Amniotic epithelial cell (primary cell): ENCODE results near the gene C11orf54.
"Not testable (repeated sequence)": the region's sequence is repeated elsewhere in the genome, so short reads cannot be mapped to it uniquely, and the experiment has no call there.

Experiments
- DNase-seq: peaks from one replicate; pipeline ENCODE4 v3.0.0-alpha.2; 2010; ENCODE audit warnings: low read depth

Gene C11orf54

DNA sequence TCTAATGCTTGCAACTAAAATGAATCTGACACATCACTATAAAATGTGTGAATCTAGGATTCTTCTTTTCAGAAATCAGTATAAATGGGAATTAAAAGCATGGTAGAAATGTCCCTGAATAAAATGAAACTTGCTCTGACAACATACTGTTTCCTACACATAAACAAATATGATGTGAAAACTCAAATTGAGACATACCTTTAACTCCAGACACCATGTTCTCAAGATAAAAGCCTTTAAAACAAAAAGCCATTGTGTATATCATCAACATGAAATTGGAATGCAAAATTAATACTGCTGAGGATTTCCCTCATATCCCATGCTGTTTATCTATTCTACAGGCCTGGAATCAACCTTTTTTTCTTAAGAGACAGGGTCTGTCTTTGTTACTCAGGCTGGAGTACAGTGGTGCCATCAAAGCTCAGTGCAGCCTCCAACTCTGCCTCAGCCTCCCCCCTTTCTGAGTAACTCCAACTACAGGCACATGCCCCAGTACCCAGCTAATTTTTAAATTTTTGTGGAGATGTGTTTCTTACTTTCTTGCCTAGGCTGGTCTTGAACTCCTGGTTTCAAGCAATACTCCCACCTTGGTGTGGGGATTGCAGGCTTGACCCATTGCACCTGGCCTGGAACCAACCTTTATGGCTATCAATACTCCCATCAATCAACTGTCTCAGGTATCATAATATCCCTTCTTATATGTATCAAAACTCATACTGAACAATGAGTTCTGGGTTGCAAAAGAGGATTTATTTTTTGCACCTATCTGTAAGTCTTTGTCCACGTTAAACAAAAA is 6.8 kb upstream of the C11orf54 start:
- DNase-seq, result no peak

DNA sequence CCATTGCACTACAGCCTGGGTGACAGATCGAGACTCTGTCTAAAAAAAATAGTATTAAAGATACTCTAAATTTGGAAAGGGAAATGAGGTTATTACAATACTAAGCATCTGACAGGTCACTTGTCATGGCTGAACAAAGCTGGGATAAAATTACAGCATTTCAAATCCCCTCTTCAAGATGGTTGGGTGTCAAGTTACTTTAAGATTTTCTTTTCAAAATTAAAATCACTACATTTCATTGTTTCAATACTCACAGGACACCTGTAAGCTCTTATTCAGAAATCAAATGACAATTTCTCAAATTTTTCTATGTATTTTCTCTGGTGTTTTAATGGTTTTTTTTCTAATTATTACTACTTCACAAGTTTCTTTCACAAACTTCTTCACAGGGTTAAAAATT is 5.8 kb upstream of the C11orf54 start:
- no peak for DNase-seq

DNA sequence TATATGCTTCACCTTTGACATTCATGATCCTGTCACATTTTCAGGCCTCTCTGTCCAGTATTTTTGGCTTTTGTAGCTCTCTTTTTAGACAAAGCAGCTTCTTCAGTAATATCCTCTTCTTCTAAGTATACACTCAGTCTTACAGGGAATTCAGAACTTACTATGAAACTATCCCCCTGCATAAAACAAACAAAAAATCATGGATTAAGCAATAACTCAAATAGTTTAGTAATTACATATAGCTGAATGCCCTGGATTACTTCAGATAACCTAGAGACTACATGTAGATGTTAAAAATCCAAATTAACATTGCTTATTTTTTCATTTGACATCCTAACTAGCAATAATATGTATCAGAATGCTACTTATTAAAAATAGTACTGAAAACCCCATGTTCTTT is 5.3 kb upstream of the C11orf54 start:
- peak; percentile 46 for DNase-seq

DNA sequence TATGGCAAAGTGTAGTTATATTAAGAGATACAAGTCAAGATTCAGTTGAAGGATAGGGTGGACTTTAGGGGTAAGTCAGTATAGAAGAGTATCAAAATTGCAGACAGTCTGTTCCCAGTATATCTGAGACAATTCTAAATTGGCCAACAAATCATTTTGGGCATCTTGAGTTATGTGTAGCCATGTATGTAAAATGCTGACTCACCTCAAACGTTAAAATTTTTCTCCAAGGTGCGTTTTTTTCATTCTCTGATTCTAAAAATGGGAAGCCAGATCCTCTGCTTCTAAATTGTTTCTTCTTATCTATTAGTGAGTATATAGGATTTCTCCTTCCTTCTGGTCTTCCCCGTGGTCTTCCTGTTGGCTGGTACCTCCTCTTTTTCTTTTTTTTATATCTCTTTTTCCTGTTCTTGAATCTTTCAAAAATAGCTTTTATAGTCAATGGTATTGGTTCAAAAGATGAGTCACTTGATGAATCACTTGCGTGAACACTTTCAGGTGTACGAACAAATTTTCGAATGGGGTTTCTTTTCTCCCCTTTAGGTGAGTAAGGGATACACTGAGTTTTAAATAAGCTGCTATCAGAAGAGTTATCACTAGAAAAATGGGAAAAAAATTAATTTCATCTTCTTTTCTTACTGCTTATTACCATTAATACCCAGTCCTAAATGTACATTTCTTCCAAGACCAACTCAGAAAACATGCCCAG is 3.4 kb upstream of the C11orf54 start:
- no peak for DNase-seq

DNA sequence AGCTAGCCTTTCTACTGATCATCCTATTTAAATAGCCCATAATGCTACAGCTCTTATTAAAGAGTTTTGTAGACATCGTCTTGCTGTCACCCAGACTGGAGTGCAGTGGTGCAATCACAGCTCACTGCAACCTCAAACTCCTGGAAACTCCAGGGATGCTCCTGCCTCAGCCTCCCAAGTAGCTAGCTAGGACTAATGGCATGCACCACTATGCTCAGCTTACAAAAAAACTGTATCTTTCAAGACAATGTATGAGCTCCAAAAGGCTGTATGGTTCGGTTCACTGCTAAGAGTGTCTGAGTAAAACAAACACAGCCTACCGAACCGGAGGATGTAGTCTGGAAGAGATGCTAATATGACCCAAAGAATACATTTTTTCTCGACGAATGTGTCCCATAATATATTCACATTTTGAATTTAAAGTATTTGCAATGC is 2.8 kb upstream of the C11orf54 start:
- DNase-seq, result peak; percentile 48

DNA sequence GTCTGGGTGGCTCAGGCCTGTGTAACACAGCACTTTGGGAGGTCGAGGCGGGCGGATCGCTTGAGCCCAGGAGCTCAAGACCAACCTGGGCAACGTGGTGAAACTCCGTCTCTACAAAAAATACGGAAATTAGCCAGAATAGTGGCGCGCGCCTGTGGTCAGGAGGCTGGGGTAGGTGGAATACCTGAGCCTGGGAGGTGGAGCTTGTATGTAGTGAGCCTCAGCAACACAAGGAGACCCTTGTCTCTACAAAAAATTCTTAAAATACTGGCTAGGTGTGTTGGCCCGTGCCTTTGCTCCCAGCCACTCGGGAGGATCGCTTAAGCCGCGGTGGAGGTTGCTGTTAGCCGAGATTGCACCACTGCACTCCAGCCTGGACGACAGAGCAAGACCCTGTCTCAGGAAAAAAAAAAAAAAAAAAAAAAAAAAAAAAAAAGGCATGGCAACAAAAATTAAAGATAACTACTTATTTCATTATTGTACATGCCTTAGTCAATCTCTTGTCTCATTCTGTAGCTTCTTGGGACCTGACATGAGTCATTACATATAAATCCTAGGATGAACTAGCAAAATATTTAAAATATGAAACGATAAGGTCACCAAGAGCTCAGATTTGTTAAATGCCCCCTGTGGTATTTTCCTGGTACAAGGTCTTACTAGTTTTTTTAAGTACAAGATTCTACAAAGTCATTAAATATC is 1.3 kb upstream of the C11orf54 start:
- peak; percentile 63 for DNase-seq

DNA sequence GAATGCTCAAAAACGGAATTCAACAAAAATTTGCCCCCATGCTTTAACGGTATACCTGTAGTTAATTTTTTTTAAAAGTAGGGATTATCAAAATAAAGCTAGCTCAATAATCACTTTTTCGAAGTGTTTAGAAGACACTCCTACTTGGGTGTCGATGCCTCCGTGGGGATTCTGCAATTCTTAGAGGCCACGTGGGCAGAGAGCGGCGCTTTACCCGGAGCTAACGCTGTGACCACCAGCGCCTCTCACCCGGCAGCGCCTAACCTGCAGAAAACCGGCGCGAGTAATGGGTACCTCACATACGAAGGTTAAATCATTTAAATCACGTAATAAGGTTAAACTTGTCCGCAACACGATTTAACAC is 760 bp upstream of the C11orf54 start:
- peak; percentile 67 for DNase-seq

DNA sequence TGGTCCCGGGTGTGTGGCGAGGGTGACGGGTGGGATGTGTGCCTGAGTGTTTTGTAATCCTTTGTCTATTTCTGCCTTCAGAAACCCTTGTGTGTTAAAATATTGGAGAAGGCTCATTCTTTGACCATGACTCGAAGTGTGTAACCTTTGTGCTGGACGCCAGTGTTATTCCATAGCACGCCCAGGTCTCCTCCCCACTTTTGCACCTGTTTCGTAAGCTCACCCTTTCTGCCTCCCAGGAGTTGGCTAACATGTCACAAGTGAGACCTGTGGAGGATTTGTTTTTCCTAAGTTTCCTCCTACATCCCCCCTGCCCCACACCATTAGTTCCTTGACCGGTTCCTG is 382 bp downstream of the C11orf54 start:
- DNase-seq, result peak; percentile 82

DNA sequence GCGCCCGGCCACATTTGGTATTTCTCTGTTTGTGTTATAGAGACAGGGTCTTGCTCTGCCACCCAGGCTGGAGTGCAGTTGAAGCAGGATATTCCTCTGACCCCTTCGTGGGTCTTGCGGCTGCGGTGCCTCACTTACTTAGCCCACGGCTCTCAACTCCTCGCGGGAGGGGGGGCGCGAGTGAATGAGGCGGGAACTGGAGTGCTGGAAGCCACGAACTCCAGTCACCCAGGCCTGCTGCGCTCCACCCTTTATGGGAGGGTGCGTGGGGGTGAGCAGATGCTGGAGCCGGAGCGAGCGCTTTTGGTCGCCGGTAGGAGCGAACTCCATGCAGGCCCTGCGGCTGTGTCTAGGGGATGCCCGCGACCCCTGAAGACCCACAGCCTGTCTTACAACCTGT is 1.8 kb downstream of the C11orf54 start:
- no peak for DNase-seq

DNA sequence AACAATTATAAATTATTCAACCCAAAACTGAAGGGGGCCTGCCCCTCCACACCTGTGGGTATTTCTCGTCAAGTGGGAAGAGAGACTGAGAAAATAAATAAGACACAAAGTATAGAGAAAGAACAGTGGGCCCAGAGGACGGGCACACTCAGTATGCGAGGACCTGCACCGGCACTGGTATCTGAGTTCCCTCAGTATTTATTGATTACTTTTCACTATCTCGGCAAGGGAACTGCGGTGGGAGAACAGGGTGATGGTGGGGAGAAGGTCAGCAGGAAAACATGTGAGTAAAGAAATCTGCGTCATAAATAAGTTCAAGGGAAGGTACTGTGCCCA is 3.2 kb downstream of the C11orf54 start:
- DNase-seq, result no peak

DNA sequence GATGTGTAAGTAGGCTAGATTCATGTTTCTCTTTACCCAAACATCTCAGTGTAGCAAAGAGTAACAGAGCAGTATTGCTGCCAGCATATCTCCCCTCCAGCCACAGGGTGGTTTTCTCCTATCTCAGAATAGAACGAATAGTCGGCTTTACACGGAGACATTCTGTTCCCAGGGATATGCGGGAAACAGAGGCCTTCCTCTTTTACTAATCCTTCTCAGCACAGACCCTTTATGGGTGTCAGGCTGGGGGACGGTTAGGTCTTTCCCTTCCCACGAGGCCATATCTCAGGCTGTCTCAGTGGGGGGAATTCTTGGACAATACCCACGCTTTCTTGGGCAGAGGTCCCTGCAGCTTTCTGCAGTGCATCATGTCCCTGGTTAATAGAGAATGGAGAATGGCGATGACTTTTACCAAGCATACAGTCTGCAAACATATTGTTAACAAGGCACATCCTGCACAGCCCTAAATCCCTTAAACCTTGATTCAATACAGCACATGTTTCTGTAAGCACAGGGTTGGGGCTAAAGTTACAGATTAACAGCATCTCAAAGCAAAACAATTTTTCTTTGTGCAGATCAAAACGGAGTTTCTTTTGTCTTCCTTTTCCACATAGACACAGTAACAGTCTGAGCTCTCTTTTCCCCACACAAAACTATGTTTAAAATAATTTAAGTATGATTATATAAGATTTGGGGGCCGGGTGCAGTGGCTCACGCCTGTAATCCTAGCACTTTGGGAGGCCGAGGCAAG is 3.7 kb downstream of the C11orf54 start:
- DNase-seq, result peak; percentile 83

DNA sequence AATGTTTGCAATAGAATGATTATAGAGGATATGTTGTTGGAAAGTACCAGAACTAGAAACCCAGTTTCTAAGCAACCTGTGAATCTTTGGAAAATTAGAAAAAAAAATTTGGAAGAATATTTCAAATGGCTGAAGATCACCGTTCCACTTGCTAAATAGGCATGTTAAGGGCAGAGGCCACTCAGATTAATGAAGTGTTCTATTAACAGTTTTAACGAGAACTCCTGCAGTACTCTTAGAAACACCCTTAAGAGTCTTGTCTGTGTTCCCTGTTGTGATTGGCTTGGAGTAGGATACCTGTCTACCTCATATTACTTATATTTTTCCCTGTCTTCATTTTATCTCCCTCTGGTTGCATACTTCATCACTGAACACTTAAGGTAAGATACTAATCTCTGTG is 4.6 kb downstream of the C11orf54 start:
- DNase-seq, result no peak

DNA sequence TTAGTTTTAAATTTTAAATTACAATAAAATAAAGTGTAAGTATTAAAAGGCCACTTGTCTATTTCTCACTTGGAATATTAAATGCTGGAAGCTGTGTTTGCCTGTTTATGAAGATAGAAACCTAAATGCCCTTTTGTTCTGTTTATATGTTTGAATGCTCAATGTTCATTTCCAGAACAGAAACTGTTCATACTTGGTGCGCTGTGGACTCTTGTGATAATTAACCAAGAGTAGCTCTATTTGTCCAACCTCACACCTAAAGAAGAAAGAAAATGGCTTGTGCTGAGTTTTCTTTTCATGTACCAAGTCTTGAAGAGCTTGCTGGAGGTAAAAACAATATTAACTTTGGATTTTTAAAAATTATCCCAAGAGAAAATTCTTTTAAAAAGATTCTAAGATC is 5.7 kb downstream of the C11orf54 start:
- no peak for DNase-seq

DNA sequence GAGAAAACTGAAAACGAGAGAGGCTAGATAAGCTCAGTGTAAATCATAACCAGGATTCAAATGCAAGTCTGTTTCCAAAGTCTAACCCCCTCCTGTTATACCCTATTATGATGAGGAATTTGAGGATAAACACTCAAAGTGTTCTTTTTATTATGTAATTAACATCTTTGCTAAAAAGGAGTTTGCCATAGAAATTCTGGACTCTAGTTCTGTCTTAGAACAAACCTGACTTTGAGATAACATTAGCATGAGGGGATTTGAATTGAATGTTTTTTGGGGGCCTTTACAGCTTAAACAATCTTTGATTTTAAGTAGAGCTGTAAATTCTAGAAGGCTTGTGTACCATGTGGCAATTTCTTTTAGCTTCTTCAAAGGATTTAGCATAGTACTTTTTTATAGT is 9.5 kb downstream of the C11orf54 start:
- DNase-seq, result no peak

DNA sequence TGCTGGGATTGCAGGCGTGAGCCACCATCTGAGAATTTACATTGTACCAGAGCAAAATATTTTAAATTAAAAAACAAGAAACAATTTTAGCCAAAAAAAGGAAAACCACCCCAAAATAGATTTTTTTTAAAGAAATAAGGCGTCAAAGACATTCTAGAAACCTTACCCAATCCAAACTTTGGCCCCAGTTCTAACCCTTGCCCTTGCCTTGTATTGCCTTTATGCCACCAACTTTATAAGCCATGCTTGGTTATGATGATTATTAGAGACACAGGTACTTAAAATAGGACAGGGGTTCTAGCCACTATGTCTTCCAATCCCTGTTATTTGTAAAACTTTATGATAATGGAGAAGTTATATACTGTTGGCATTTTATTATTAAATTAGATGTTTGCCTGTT is 11.8 kb downstream of the C11orf54 start:
- no peak for DNase-seq

DNA sequence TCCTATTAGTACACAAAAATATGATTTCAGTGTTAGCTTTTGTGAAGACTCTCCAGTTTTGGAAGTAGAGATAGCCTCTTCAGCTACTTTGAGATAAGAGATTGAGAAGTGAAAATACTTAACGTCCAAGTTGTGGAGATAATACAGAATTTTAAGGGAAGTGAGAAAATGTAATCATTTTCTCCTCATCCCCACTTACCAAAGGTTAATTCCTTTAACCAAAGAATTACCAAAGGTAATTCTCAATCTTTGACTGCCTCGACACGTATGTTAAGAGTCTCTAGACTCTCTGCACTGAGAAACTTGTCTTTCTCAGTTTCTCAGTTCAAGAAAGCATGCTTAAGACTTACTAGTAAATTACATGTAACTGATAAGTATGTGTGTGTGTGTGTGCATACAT is 15.3 kb downstream of the C11orf54 start:
- no peak for DNase-seq

DNA sequence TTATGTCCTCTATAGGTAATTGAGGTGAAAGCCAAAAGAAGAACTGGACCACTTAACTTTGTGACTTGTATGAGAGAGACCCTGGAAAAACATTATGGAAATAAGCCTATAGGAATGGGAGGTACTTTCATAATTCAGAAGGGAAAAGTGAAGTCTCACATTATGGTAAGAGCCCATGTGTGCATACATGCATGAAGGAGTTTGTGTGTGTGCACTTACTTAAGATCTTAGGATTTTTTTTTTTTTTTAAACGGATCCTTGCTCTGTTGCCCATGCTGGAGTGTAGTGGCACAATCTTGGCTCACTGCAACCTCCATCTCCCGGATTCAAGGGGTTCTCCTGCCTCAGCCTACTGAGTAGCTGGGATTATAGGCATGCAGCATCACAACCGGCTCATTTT is 15.8 kb downstream of the C11orf54 start:
- no peak for DNase-seq

DNA sequence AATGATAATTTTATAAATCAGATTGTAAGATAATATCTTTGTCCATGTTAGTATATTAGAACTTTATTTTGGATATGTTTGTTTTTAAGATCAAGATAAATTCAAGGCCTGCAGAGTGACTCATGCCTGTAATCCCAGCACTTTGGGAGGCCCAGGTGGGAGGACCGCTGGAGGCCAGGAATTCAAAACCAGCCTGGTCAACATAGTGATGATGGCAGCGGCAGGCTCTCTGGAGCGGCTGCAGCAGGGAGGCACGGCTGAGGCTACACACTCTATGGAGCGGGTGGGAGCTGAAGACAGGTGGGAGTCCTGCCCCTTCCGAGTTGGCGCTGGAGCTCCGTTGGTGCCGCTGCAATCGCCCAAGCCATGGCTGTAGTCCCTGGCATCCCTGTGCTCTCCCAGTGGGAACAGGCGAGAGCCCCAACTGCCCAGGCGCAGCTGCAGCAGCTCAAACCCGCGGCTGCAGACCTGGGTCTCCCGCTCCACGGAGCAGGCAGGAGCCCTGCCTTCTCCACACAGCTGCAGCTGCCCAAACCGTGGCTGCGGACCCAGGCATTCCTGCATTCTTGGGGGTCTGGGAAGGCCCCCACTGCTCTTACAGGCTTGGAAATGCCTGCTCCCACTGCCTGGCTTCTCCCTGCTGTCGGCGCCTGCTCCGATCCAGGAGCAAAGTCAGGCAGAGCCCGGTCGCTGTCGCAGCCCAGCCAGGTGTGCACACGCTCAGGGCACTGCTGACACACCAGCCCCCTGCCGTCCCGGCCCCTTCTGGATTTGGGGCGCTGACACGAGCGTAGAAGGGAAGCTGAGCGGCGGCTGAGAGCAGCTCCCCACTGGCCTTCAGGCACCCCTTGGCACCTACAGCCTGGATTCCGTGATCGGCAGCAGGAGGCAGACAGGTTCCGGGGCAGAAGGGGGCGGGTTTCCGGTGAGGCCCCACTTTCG is 16.7 kb downstream of the C11orf54 start:
- DNase-seq, result no peak

DNA sequence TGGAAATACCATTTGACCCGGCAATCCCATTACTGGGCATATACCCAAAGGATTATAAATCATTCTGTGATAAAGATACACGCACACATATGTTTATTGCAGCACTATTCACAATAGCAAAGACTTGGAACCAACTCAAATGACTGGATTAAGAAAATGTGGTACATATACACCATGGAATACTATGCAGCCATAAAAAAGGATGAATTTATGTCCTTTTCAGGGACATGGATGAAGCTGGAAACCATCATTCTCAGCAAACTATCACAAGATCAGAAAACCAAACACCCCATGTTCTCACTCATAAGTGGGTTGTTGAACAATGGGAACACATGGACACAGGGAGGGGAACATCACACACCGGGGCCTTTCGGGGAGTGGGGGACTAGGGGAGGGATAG is 17.7 kb downstream of the C11orf54 start:
- not testable (repeated sequence) for DNase-seq

DNA sequence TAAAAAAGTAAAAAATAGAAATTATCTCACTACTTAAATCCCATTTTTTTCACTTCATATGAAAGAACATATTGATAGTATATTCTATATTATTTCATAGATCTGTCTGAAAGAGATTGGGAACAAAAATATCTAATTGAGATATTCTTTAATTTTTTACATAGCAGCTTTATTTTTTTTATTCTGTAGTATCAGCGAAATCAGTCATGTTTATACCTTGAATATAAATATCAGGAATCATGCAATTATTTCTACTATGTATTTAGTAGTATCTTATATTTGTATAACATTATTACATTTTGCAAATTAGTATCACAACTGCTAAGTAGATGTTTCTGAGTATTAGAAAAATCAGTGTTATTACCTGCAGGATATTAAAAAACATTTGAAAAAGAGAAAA is 20.4 kb downstream of the C11orf54 start:
- DNase-seq, result no peak

DNA sequence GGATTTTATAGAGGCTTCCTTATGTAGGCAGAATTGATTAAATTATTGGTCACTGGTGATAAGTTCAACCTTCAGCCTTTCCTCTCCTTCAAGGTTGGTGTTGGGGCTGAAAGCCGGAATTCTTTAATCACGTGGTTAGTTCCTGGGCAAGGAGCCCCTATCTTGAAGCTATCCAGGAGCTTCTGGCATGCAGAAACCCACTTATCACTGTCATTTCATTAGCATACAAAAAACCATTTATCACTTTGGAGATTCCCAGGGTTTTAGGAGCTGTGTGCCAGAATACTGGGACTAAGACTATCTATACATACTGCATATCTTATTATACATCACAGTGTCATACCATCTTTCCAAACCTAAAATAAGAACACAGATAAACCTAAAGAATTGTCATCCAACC is 24.1 kb downstream of the C11orf54 start:
- peak; percentile 61 for DNase-seq

DNA sequence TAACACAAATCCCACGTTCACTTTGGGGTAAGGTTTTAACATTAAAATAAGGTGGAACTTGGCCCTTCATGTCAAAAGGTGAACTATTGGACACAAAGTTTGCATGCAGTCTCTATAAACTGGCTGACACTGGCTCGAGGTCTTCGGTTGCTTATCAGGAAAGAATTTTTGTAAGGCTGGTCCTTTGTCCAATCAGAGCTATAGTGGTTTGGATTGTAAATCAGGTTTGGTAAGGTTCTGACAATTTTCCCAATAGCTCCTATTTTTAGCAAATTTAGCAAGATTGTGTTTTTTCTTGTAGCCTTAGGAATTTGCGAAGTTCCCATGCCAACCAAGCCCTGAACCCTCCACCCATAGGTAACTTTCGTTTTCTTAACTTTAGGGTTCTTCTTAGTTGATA is 25.0 kb downstream of the C11orf54 start:
- DNase-seq, result no peak
